Stimulated activated naive CD8-positive, alpha-beta T cell treated with anti-CD3 and anti-CD28 coated beads, Interleukin-15, Interleukin-2, amounts not matched to agents 100 ng/mL and 50 ng/mL, for 24 hours (primary cell): Measurements from ENCODE around the gene GPRIN3.
A peak's percentile ranks its signal among the peaks of the same experiment; 100 is the strongest.

ENCODE experiments used
- H3K27ac Mint-ChIP-seq: one replicate; pipeline ENCODE4 v1.8.0; 2021; ENCODE audit warnings: mild to moderate bottlenecking, mixed read lengths
- H3K27me3 Mint-ChIP-seq: one replicate; pipeline ENCODE4 v1.8.0; 2021; ENCODE audit warnings: mixed read lengths
- H3K36me3 Mint-ChIP-seq: one replicate; pipeline ENCODE4 v1.8.0; 2021; ENCODE audit warnings: low read depth, mixed read lengths
- H3K4me1 Mint-ChIP-seq: one replicate; pipeline ENCODE4 v1.8.0; 2021; ENCODE audit warnings: low read depth, mixed read lengths
- H3K4me3 Mint-ChIP-seq: one replicate; pipeline ENCODE4 v1.8.0; 2021; ENCODE audit warnings: mild to moderate bottlenecking, mixed read lengths
- H3K9me3 Mint-ChIP-seq: one replicate; pipeline ENCODE4 v1.8.0; 2021; ENCODE audit warnings: mixed read lengths

GPRIN3 gene

GRCh38 chr4:89249313-89249712 is 58.3 kb downstream of the GPRIN3 start:
- H3K4me1 Mint-ChIP-seq = peaks cover 22% of the 10 kb centered on the region

GRCh38 chr4:89248879-89249281 is 58.7 kb downstream of the GPRIN3 start:
- no peak overlapping the region for H3K4me3 Mint-ChIP-seq
- H3K27me3 Mint-ChIP-seq = no peaks in the 10 kb centered on the region
- H3K27ac Mint-ChIP-seq = no peak overlapping the region
- peaks cover 23% of the 10 kb centered on the region for H3K4me1 Mint-ChIP-seq
- peaks cover 14% of the 10 kb centered on the region for H3K36me3 Mint-ChIP-seq
- no peaks in the 10 kb centered on the region for H3K9me3 Mint-ChIP-seq

More at GRCh38 chr4:89249313-89249712, 58.3 kb downstream of the GPRIN3 start:
- no peak overlapping the region for H3K27ac Mint-ChIP-seq
- no peaks in the 10 kb centered on the region for H3K27me3 Mint-ChIP-seq
- peaks cover 16% of the 10 kb centered on the region for H3K36me3 Mint-ChIP-seq
- no peaks in the 10 kb centered on the region for H3K9me3 Mint-ChIP-seq
- no peak overlapping the region for H3K4me3 Mint-ChIP-seq

GRCh38 chr4:89247951-89248350 is 59.6 kb downstream of the GPRIN3 start:
- H3K4me3 Mint-ChIP-seq = no peak overlapping the region
- peaks cover 29% of the 10 kb centered on the region for H3K4me1 Mint-ChIP-seq
- no peaks in the 10 kb centered on the region for H3K9me3 Mint-ChIP-seq
- no peaks in the 10 kb centered on the region for H3K27me3 Mint-ChIP-seq
- H3K27ac Mint-ChIP-seq = no peak overlapping the region
- peaks cover 17% of the 10 kb centered on the region for H3K36me3 Mint-ChIP-seq

GRCh38 chr4:89245459-89245858 is 62.1 kb downstream of the GPRIN3 start:
- Mint-ChIP-seq H3K9me3 (no peaks in the 10 kb centered on the region), H3K27ac (peak overlapping the region; percentile 52), H3K27me3 (no peaks in the 10 kb centered on the region), H3K4me1 (peaks cover 29% of the 10 kb centered on the region), H3K4me3 (no peak overlapping the region), H3K36me3 (peaks cover 20% of the 10 kb centered on the region)

- Mint-ChIP-seq H3K4me3 (peak overlapping the region; percentile 32), H3K27me3 (no peaks in the 10 kb centered on the region), H3K9me3 (no peaks in the 10 kb centered on the region), H3K27ac (peak overlapping the region; percentile 32), H3K36me3 (peaks cover 20% of the 10 kb centered on the region), H3K4me1 (peaks cover 29% of the 10 kb centered on the region)
Observed at GRCh38 chr4:89243733-89244252, 63.8 kb downstream of the GPRIN3 start.

GRCh38 chr4:89242864-89243732 is 64.5 kb downstream of the GPRIN3 start:
- H3K27me3 Mint-ChIP-seq = no peaks in the 10 kb centered on the region
- peaks cover 18% of the 10 kb centered on the region for H3K36me3 Mint-ChIP-seq
- H3K4me3 Mint-ChIP-seq = peak overlapping the region; percentile 32
- peaks cover 29% of the 10 kb centered on the region for H3K4me1 Mint-ChIP-seq
- peak overlapping the region; percentile 32 for H3K27ac Mint-ChIP-seq
- H3K9me3 Mint-ChIP-seq = no peaks in the 10 kb centered on the region

- Mint-ChIP-seq H3K4me1 (peaks cover 29% of the 10 kb centered on the region), H3K27me3 (no peaks in the 10 kb centered on the region), H3K36me3 (peaks cover 9% of the 10 kb centered on the region), H3K9me3 (no peaks in the 10 kb centered on the region), H3K27ac (no peak overlapping the region), H3K4me3 (no peak overlapping the region)
Observed at GRCh38 chr4:89242216-89242615, 65.4 kb downstream of the GPRIN3 start.

- H3K27ac Mint-ChIP-seq = no peak overlapping the region
Observed at GRCh38 chr4:89230271-89230670, 77.3 kb downstream of the GPRIN3 start.

GRCh38 chr4:89226665-89227574 is 80.7 kb downstream of the GPRIN3 start:
- no peaks in the 10 kb centered on the region for H3K9me3 Mint-ChIP-seq
- no peaks in the 10 kb centered on the region for H3K36me3 Mint-ChIP-seq
- peaks cover 15% of the 10 kb centered on the region for H3K4me1 Mint-ChIP-seq
- H3K4me3 Mint-ChIP-seq = peak overlapping the region; percentile 28
- H3K27me3 Mint-ChIP-seq = no peaks in the 10 kb centered on the region
- no peak overlapping the region for H3K27ac Mint-ChIP-seq

More at GRCh38 chr4:89230271-89230670, 77.3 kb downstream of the GPRIN3 start:
- Mint-ChIP-seq H3K36me3 (no peaks in the 10 kb centered on the region), H3K4me1 (peaks cover 5% of the 10 kb centered on the region), H3K4me3 (no peak overlapping the region), H3K27me3 (no peaks in the 10 kb centered on the region), H3K9me3 (no peaks in the 10 kb centered on the region)

- Mint-ChIP-seq H3K27ac (no peak overlapping the region), H3K36me3 (no peaks in the 10 kb centered on the region), H3K4me1 (peaks cover 17% of the 10 kb centered on the region), H3K27me3 (no peaks in the 10 kb centered on the region), H3K4me3 (no peak overlapping the region), H3K9me3 (no peaks in the 10 kb centered on the region)
Observed at GRCh38 chr4:89222170-89222569, 85.4 kb downstream of the GPRIN3 start.

- no peaks in the 10 kb centered on the region for H3K36me3 Mint-ChIP-seq
- H3K27me3 Mint-ChIP-seq = no peaks in the 10 kb centered on the region
- H3K9me3 Mint-ChIP-seq = no peaks in the 10 kb centered on the region
- no peak overlapping the region for H3K4me3 Mint-ChIP-seq
- H3K27ac Mint-ChIP-seq = no peak overlapping the region
- H3K4me1 Mint-ChIP-seq = peaks cover 12% of the 10 kb centered on the region
Observed at GRCh38 chr4:89221167-89221867, 86.3 kb downstream of the GPRIN3 start.

- H3K9me3 Mint-ChIP-seq = no peaks in the 10 kb centered on the region
- H3K4me1 Mint-ChIP-seq = peaks cover 12% of the 10 kb centered on the region
- no peak overlapping the region for H3K4me3 Mint-ChIP-seq
- H3K36me3 Mint-ChIP-seq = no peaks in the 10 kb centered on the region
- H3K27me3 Mint-ChIP-seq = no peaks in the 10 kb centered on the region
- no peak overlapping the region for H3K27ac Mint-ChIP-seq
Observed at GRCh38 chr4:89218587-89218986, 89.0 kb downstream of the GPRIN3 start.

GRCh38 chr4:89217604-89218003 is 90.0 kb downstream of the GPRIN3 start:
- Mint-ChIP-seq H3K27me3 (no peaks in the 10 kb centered on the region), H3K9me3 (no peaks in the 10 kb centered on the region), H3K36me3 (no peaks in the 10 kb centered on the region), H3K4me1 (peaks cover 9% of the 10 kb centered on the region), H3K4me3 (no peak overlapping the region), H3K27ac (no peak overlapping the region)

GRCh38 chr4:89216866-89217265 is 90.7 kb downstream of the GPRIN3 start:
- peaks cover 2% of the 10 kb centered on the region for H3K4me1 Mint-ChIP-seq
- H3K27me3 Mint-ChIP-seq = no peaks in the 10 kb centered on the region
- no peaks in the 10 kb centered on the region for H3K36me3 Mint-ChIP-seq
- H3K27ac Mint-ChIP-seq = no peak overlapping the region
- no peaks in the 10 kb centered on the region for H3K9me3 Mint-ChIP-seq
- H3K4me3 Mint-ChIP-seq = no peak overlapping the region
